Activated B cell treated with CpG ODN at 0.5 μM for 24 hours (primary cell): ENCODE results near the gene KCNMB2. TPM values are rescaled to one million over a fixed set of nuclear protein-coding genes. Genes with fewer than 3 reads are reported as not detected.
"Not testable (repeated sequence)": the region's sequence is repeated elsewhere in the genome, so short reads cannot be mapped to it uniquely, and the experiment has no call there.

ENCODE experiments used
- ATAC-seq: fragments of 200-7000 bp; cut with Tn5 transposase; one replicate; pipeline ENCODE4 v1.10.0; 2021; ENCODE audit warnings: low read depth, mild to moderate bottlenecking, moderate library complexity
- CTCF ChIA-PET: fragments of 350-600 bp; sonication (Branson Sonifier 250); formaldehyde crosslinking; loops from one replicate; lab custom pipeline; 2021; ENCODE audit warnings: antibody characterized with exemption; lab: Charles Lee
- POLR2A ChIA-PET: fragments of 350-600 bp; sonication (Branson Sonifier 250); formaldehyde crosslinking; loops from one replicate; lab custom pipeline; 2021; ENCODE audit warnings: antibody characterized with exemption; lab: Charles Lee
- DNase-seq: peaks from one replicate; pipeline ENCODE4 v3.0.0; 2022
- H3K27ac Mint-ChIP-seq: one replicate; pipeline ENCODE4 v1.8.0; 2020; ENCODE audit warnings: mixed read lengths
- H3K27me3 Mint-ChIP-seq: one replicate; pipeline ENCODE4 v1.8.0; 2021; ENCODE audit warnings: mixed read lengths
- H3K36me3 Mint-ChIP-seq: one replicate; pipeline ENCODE4 v1.8.0; 2021; ENCODE audit warnings: low read depth, mixed read lengths
- H3K4me1 Mint-ChIP-seq: one replicate; pipeline ENCODE4 v1.8.0; 2021; ENCODE audit warnings: mixed read lengths
- H3K4me3 Mint-ChIP-seq: one replicate; pipeline ENCODE4 v1.8.0; 2020; ENCODE audit warnings: mild to moderate bottlenecking, mixed read lengths
- H3K9me3 Mint-ChIP-seq: one replicate; pipeline ENCODE4 v1.8.0; 2020; ENCODE audit warnings: mixed read lengths
- CTCF ChIP-seq: fragments of 200-600 bp; IDR thresholded peaks from one replicate; pipeline ENCODE4 v1.8.0; 2022; ENCODE audit warnings: antibody characterized with exemption, mild to moderate bottlenecking
- intact Hi-C: fragments of 100-400 bp; cut with micrococcal nuclease; formaldehyde crosslinking; loops from one replicate; pipeline ENCODE4 v1.15.1; 2024
- total RNA-seq: library from RNA; stranded (reverse); gene quantifications from 2 replicates; pipeline ENCODE4 v1.2.3, GENCODE V29; 2022

KCNMB2 gene
- total RNA-seq, 1 donor from 2014 or later, result not detected

- intact Hi-C loops, result no loop called here
- peaks cover 4% of the 10 kb centered on the region for H3K4me1 Mint-ChIP-seq
- H3K27me3 Mint-ChIP-seq, result peaks cover 11% of the 10 kb centered on the region
- H3K27ac Mint-ChIP-seq, result no peak overlapping the region
- DNase-seq (no peak), ATAC-seq (no peak)
- no peaks in the 10 kb centered on the region for H3K36me3 Mint-ChIP-seq
- no peaks in the 10 kb centered on the region for H3K9me3 Mint-ChIP-seq
- no peak overlapping the region for H3K4me3 Mint-ChIP-seq
- no peak for TF ChIP-seq CTCF
- CTCF ChIA-PET, result no interaction called here
- POLR2A ChIA-PET, result no interaction called here
Observed at GRCh38 chr3:178540184-178540583, 3.9 kb downstream of the KCNMB2 start.

DNA sequence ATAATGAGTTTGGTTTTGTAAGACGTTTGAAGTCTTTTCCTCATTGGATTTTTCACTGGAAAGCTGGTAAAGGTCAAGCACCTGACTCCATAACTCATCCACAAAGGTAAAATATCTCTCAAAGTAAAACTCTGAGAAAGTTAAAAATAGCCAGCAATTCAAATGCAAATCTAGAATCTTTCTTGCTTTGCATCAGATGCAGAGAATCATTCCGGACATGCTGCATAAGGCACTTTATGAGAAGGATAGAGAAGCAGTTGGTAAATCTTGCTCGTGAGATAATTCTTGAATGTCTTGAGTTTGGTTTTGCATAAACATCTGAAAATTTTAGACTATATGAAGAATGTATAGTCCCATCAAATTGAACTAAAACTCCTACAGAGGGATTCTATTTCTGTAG is 9.1 kb downstream of the KCNMB2 start:
- Mint-ChIP-seq H3K27me3 (no peaks in the 10 kb centered on the region), H3K9me3 (no peaks in the 10 kb centered on the region), H3K4me3 (no peak overlapping the region), H3K36me3 (no peaks in the 10 kb centered on the region), H3K4me1 (no peaks in the 10 kb centered on the region), H3K27ac (no peak overlapping the region)
- ATAC-seq (no peak), DNase-seq (no peak)
- no peak for TF ChIP-seq CTCF
- intact Hi-C loops, result no loop called here
- CTCF ChIA-PET, result no interaction called here
- POLR2A ChIA-PET, result no interaction called here

DNA sequence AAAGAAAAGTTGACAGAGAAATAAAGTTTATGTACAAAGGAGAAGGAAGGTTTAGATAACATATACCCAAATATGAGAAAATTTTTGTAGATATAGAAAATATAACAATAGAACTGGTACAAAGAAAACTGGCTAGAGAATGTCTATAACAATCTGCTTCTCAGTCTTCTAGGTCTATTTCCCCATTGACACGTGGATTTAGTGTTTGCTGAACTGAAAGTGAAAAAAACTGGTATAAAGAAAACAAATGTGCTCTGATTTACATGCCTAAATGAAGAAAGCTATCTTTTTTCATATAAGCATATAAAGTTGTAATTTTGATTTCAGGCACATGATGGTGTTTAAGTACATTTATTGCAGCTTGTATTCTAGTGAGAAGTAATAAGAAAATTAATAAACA is 9.8 kb downstream of the KCNMB2 start:
- CTCF ChIA-PET, result no interaction called here
- Mint-ChIP-seq H3K27me3 (no peaks in the 10 kb centered on the region), H3K4me3 (no peak overlapping the region), H3K9me3 (no peaks in the 10 kb centered on the region), H3K4me1 (no peaks in the 10 kb centered on the region), H3K36me3 (no peaks in the 10 kb centered on the region), H3K27ac (no peak overlapping the region)
- ATAC-seq (no peak), DNase-seq (no peak)
- intact Hi-C loops, result no loop called here
- no peak for TF ChIP-seq CTCF
- POLR2A ChIA-PET, result no interaction called here

DNA sequence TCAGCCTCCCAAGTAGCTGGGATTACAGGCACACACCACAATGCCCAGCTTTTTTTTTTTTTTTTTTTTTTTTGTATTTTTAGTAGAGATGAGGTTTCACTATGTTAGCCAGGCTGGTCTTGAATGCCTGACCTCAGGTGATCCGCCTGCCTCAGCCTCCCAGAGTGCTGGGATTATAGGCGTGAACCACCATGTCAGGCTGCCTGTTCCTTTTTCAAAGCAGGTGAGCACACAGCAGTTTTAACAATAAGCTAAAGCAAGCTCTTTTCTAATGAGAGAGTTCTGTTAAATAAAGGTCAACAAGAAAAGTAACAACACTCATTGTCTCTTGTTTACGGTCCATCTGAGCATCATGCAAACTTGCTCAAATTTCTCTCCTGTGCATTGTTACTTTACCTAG is 13.2 kb downstream of the KCNMB2 start:
- POLR2A ChIA-PET, H3K27ac Mint-ChIP-seq, intact Hi-C loops, CTCF ChIA-PET, ATAC-seq, H3K4me1 Mint-ChIP-seq, H3K9me3 Mint-ChIP-seq, H3K4me3 Mint-ChIP-seq, H3K27me3 Mint-ChIP-seq, H3K36me3 Mint-ChIP-seq, DNase-seq: not testable (repeated sequence)

GRCh38 chr3:178551916-178552321 is 15.7 kb downstream of the KCNMB2 start:
- no peak for ATAC-seq
- intact Hi-C loops, result no loop called here
- ChIA-PET POLR2A (no interaction called here), CTCF (no interaction called here)
- no peak overlapping the region for H3K4me3 Mint-ChIP-seq
- no peak for DNase-seq
- no peaks in the 10 kb centered on the region for H3K4me1 Mint-ChIP-seq
- no peaks in the 10 kb centered on the region for H3K9me3 Mint-ChIP-seq
- no peak for TF ChIP-seq CTCF
- H3K36me3 Mint-ChIP-seq, result no peaks in the 10 kb centered on the region
- H3K27me3 Mint-ChIP-seq, result no peaks in the 10 kb centered on the region
- H3K27ac Mint-ChIP-seq, result no peak overlapping the region

DNA sequence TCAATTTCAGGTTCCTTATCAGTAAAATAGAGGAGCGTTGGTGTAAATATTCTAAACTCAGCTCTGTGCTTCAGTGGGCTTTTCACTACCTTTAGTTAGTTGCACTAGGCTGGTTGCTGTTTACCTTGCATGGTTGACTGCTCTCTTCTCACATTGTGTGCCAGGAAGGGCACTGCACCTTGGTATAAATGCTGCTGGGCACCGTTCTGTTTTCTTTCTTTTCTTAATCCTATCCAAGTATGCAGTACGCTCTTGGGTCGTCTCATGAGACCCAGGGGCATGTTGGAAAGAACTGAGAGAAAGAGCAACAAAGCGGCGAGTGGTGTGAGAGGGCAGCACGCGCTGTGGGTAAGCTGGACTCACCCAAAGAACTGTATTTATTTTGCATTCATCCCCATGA is 22.4 kb downstream of the KCNMB2 start:
- no peak for DNase-seq
- ChIA-PET CTCF (no interaction called here), POLR2A (no interaction called here)
- intact Hi-C loops, result no loop called here
- H3K9me3 Mint-ChIP-seq, result no peaks in the 10 kb centered on the region
- TF ChIP-seq CTCF, result no peak
- H3K27me3 Mint-ChIP-seq, result peaks cover 1% of the 10 kb centered on the region
- no peak overlapping the region for H3K27ac Mint-ChIP-seq
- H3K4me3 Mint-ChIP-seq, result no peak overlapping the region
- no peaks in the 10 kb centered on the region for H3K4me1 Mint-ChIP-seq
- no peak for ATAC-seq
- H3K36me3 Mint-ChIP-seq, result no peaks in the 10 kb centered on the region
